ENCODE measurements around the gene FAM20A.
"Not testable (repeated sequence)": the region's sequence is repeated elsewhere in the genome, so short reads cannot be mapped to it uniquely, and the experiment has no call there.

Gene FAM20A

DNA sequence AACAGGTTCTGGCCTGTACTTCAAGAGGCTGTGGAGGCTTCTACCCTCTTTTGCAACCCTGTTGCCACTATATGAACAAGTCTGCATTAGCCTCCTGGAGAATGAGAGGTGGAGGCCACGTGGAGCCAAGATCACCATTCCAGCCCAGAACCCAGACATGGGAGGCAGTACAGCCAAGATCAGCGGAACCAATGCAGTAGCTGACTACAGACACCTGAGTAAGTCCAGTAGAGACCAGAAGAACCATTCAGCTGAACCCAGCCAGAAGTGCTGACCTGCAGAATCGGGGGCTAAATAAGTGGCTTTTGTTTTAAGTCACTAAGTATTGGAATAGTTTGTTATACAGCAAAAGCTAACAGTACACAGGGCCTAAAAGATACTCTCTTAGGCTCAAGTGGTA lies 12.1 kb downstream of the FAM20A start:
- DNase-seq (ENCODE audit: low spot score), result no peak

DNA sequence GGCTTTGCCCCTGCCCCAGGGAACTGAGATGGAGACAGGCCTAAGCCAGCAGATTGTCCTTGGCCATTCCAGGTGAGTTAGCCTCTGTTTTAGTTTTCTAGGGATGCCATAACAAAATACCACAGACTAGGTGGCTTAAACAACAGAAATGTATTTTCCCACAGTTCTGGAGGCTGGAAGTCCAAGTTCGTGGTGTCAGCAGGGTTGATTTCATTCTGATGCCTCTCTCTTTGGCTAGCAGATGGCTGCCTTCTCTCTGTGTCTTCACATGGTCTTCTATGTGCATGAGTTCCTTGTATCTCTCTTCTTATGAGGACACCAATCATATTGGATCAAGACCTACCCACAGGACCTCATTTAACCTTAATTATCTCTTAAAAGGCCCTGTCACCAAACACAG lies 12.8 kb downstream of the FAM20A start:
- DNase-seq (ENCODE audit: low spot score), result no peak

DNA sequence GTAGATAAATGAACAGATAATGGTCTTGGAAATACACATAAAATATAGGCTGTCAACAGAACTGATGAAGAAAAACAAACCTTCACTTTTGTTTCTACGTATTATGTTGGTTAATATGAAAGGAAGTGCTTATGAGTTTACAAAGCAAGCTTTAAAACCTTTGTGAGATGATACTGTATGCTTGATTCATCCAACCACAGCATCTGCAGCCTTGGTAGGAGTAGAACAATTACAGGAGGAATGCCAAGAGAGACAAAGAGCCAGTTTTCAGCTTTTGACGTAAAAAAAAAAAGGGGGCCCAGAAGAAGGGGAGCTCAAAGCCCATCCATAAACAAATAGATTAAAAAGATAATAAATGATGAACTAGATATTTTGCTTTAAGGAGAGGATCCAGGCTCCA lies 13.3 kb downstream of the FAM20A start:
- DNase-seq (ENCODE audit: low spot score), result no peak

DNA sequence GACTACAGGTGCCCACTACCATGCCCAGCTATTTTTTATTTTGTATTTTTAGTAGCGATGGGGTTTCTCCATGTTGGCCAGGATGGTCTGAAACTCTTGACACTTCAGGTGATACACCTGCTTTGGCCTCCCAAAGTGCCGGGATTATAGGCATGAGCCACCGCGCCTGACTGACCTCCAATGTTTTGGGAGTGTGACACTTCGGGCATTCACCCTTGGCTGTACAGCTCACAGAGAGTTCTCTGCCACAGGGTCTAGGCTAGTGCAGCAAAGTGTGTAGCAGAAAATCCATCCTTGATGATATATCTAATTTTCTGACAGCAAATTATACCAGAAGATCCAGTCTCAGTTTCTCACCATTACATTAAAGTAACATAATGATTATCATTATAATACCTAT lies 14.1 kb downstream of the FAM20A start:
- DNase-seq (ENCODE audit: low spot score), result no peak

- DNase-seq (ENCODE audit: low spot score), result no peak
These were observed 15.5 kb downstream of the FAM20A start for GRCh38 chr17:68585643-68586042.

DNA sequence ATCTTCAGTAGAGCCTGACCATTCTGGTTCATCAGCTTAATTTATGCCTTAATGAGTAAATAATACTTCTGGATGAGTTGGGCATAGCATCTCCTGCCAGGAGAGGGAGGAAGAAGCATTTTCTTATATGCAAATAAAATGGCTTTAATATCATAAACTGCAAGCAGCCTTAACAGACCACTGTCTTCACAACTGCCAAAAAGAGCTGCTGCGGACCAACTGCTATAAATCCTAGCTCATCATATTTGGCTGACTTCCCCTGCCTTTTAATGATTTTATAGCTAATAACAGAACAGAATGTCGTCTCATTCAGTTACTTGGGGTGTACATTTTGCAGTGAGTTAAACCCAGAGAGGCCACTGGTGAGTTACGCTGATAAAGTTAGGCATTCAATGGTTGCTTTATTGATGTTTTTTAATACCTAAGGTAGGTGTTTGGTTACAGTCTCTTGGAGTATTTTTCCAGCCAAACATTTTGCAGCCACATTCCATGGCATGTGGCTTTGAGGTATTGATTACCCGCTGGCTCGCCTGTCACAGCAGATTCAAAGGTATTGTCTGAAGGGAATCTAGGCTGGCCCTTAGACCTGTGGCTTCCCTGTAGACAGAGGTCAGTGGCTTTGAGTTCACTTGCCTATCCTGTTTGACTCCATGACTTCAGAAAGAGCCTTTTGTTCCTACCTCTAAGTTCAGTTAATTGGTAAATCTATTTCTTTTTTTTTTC lies 16.4 kb downstream of the FAM20A start:
- DNase-seq (ENCODE audit: low spot score), result no peak

DNA sequence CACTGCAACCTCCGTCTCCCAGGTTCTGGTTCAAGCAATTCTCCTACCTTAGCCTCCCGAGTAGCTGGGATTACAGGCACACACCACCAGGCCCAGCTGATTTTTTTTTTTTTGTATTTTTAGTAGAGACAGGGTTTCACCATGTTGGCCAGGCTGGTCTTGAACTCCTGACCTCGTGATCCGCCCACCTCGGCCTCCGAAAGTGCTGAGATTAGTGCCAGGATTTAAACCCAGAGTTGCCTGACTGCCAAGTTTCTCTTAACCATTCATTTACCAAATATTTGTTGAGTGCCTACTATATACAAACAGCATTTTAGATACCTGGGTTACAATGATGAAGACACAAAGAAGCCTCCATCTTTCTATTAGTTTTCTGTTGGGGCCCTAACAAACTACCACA lies 18.3 kb downstream of the FAM20A start:
- DNase-seq (ENCODE audit: low spot score), result not testable (repeated sequence)

DNA sequence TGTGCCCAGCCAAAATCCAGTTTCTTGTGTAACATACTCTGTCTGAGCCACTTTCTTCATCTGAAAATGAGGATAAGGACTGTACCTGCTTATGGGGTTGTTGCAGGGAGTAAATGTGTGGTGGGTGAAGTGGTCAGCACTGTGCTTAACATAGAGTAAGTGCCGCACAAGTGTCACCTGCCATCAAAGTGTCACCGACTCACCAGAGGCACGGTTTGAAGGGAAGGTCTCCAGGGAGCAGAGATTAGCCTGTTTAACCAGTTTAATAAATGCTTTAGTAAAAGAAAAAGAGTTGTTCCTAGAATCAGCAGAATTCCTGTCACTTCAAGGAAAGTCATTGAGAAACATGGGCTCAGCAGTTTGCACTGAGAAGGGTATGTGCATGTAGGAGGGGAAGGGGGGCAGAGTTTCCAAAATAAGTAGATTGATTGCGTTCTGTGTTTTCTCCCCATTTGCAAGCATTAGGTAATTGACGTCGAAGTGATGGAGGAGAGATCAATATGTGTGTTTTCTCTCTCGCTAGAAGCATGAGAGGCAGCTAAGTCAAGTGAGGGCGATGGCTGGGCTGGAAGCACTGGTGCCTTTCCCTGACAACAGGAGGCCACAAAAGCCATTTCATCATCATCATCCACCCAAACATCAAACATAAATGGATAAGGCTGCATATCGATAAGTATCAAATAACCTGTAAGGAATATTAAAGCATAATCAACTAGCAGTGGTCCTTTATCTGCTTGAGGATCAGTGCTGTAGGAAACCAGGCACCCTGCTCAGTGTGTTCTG lies 19.1 kb downstream of the FAM20A start:
- no peak for DNase-seq (ENCODE audit: low spot score)

DNA sequence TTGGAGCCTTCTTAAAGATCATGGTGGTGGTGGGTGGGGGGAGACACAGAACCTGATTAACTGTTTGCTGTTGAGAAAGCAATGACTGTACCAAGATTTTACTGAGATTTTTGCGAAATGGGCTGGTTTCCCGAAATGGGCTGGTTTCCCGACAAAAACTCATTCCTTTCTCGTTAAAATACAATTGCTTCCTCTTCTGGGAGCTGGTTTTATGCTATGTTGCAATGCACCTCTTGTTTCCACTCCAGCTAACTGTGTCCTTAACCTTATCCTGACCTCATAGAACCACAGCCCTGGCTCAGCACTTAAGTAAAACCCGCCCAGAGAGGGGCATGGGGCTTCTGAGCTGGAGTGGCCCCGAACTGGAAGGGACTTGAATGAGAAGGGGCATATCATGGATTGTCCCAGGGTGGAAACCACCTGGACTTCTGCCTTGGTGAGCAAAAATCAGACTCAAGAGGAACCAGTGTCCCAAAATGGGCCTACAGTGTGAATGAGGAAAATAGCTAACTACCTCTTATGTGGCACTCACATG lies 20.9 kb downstream of the FAM20A start:
- DNase-seq (ENCODE audit: low spot score), result no peak

- no peak for DNase-seq (ENCODE audit: low spot score)
These were observed 21.8 kb downstream of the FAM20A start for GRCh38 chr17:68579194-68579927.

GRCh38 chr17:68578236-68578635 lies 22.9 kb downstream of the FAM20A start:
- no peak for DNase-seq (ENCODE audit: low spot score)

DNA sequence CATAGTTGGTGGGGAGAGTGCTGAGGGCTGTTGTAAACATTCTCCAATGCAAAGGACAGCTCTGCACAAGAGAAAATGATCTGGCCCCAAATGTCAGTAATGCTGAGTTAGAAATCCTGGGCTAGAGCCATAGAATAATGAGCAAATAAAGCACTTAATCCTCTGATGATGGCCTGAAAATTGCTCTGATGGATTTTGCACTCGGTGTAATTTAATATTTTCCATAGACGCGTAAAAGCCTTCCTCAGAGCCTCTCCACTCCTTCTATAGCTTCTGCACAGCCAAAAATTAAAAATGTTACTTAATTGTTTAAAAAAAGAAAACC lies 23.7 kb downstream of the FAM20A start:
- no peak for DNase-seq (ENCODE audit: low spot score)

- DNase-seq (ENCODE audit: low spot score), result no peak
These were observed 24.2 kb downstream of the FAM20A start for GRCh38 chr17:68576811-68577496.

GRCh38 chr17:68576137-68576536 lies 25.0 kb downstream of the FAM20A start:
- DNase-seq (ENCODE audit: low spot score), result no peak

DNA sequence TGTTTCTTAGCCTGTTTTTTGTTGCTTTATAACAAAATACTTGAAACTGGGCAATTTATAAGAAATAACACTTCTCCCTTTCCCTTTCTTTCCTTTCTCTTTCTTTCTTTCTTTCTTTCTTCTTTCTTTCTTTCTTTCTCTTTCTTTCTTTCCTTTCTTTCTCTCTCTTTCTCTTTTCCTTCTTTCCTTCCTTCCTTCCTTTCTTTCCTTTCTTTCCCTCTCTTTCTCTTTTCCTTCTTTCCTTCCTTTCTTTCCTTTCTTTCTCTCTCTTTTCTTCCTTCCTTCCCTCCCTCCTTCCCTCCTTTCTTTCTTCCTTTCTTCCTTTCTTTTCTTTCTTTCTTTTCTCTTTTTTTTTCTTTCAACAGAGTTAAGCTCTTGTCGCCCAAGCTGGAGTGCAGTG lies 27.8 kb downstream of the FAM20A start:
- DNase-seq (ENCODE audit: low spot score), result no peak

DNA sequence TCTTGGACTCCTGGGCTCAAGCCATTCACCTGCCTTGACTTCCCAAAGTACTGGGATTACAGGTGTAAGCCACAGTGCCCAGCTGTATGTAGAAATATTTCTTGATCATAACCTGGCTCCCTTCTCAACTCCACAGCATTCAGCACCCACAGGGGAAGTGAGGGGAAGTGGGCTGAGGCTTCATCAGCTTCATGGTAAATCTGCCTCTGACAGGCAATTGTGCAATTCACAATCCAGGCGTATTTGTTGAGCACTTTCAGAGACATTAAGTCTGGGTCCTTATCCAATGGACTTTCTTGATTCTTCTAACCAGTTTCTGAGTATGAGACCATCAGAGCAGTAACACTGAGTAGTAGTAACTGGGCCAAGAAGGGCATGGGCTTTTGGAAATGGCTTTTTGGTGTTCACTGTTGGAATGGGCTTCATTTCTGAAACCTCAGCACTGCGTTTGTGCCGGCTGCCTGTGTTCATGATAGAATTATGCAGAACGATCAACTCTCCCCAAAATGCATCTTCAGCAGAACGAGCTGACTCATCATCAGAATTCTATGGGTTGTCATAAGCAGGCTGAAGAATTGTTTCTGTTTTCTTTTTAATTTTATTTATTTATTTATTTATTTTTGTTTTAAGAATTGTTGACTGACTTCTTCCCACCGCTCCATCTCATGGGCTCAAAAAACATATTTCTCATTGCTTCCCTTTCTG lies 28.9 kb downstream of the FAM20A start:
- no peak for DNase-seq (ENCODE audit: low spot score)

DNA sequence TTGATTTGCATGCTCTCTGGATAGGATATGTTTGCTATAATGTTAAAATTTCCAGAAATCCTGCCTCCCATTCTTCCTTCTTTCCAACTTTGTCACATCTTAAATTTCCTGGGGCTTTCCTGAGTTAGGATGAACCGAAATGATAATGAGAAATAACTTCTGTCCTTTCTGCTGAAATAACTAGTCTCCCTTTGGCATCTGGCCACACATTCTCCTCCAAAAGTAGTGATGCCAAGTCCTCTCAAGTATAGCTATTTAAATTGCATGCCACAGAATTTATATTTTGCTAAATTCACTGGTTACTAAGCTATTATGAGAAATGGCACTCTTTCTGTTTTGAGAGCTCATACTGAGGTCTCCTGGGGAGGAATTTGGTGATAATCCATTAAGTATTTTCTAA lies 30.6 kb downstream of the FAM20A start:
- DNase-seq (ENCODE audit: low spot score), result no peak

DNA sequence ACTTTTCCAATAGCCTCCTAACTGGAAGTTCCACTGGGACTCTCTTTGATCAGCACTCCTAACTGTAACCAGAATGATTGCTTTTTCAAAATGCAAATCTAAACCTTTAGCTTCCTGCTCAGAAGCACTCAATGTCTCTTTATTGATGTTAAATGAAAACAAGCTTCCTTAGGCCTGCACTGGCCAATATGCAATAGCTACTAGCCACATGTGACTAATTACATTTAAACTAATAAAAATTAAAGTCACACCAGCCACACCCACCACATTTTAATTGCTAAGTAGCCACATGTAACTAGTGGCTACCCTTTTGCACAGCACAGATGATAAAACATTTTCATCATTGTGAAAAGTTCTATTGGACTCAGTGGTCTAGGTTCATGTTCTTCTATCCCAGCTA lies 31.8 kb downstream of the FAM20A start:
- no peak for DNase-seq (ENCODE audit: low spot score)

GRCh38 chr17:68568581-68568980 lies 32.6 kb downstream of the FAM20A start:
- DNase-seq (ENCODE audit: low spot score), result no peak

GRCh38 chr17:68567581-68567980 lies 33.6 kb downstream of the FAM20A start:
- DNase-seq (ENCODE audit: low spot score), result no peak

DNA sequence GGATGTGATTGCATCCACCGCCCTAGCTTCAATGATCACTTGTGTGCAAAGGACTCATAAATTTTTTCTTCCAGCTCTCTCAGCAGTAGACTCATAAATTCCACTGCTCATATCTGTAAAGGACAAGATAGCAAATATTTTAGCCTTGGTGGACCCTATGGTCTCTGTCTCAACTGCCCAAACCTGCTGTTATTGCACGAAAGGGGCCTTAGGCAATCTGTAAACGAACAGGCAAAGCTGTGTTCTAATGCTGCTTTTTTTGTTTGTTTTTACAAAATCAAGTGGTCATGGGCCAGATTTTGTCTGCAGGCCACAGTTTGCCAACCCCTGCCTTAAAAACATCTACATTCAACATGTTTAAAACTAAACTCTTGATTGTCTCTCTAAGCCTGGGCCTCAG lies 34.1 kb downstream of the FAM20A start:
- no peak for DNase-seq (ENCODE audit: low spot score)

- DNase-seq (ENCODE audit: low spot score), result no peak
These were observed 34.8 kb downstream of the FAM20A start for GRCh38 chr17:68566442-68566738.
